ENCODE measurements around the gene A2M.

Gene A2M

GRCh38 chr12:9148926-9149325, 33.2 kb upstream of the A2M start:
- H2BK5ac ChIP-seq (ENCODE audit: low read depth, low read length, poor library complexity): no peak overlapping the region
- no peak overlapping the region for H3K14ac ChIP-seq (ENCODE audit: low read length)
- H3K36me3 ChIP-seq (ENCODE audit: control insufficient read depth in 1 of 2, insufficient read depth in 2 of 2, low read length in 2 of 2): no peaks in the 10 kb centered on the region
- H3K4me1 ChIP-seq (ENCODE audit: control insufficient read depth in 1 of 2, insufficient read depth in 2 of 2, low read length in 2 of 2): no peaks in the 10 kb centered on the region
- no peak overlapping the region for H3K4me3 ChIP-seq (ENCODE audit: low read depth, low read length)
- H3K27ac ChIP-seq (ENCODE audit: low read depth, low read length): no peak overlapping the region
- no peak overlapping the region for H3K18ac ChIP-seq (ENCODE audit: low read length)
- no peaks in the 10 kb centered on the region for H3K27me3 ChIP-seq (ENCODE audit: insufficient read depth, low read length)
- H3K79me2 ChIP-seq (ENCODE audit: control insufficient read depth, insufficient read depth, low read length, poor library complexity): no peaks in the 10 kb centered on the region
- no peak overlapping the region for H4K12ac ChIP-seq (ENCODE audit: low read depth, low read length)
- no peak for DNase-seq
- H3K4me2 ChIP-seq (ENCODE audit: low read length): no peak overlapping the region
- H3K23ac ChIP-seq (ENCODE audit: low read length): no peak overlapping the region
- no peak overlapping the region for H4K8ac ChIP-seq (ENCODE audit: low read depth, low read length)
- H3K79me1 ChIP-seq (ENCODE audit: low read length): no peaks in the 10 kb centered on the region
- H3K4ac ChIP-seq (ENCODE audit: low read depth, low read length): no peak overlapping the region
- no peak overlapping the region for H2AK5ac ChIP-seq (ENCODE audit: low read length)
- no peak overlapping the region for H4K91ac ChIP-seq (ENCODE audit: low read depth, low read length)
- H3K9me3 ChIP-seq (ENCODE audit: insufficient read depth, low read depth, low read length): peaks cover 4% of the 10 kb centered on the region
- no peak overlapping the region for H2BK12ac ChIP-seq (ENCODE audit: low read length)
- WGBS (ENCODE audit: extremely low coverage, insufficient coverage, insufficient read length): no CpG with 5 or more reads among the region's 2 CpGs
- H3K9ac ChIP-seq (ENCODE audit: low read length): no peak overlapping the region
- no peak overlapping the region for H2AFZ ChIP-seq (ENCODE audit: insufficient read depth, low read length, poor library complexity)
- H2BK120ac ChIP-seq (ENCODE audit: insufficient read depth, low read length, poor library complexity): no peak overlapping the region

GRCh38 chr12:9147461-9147860, 31.7 kb upstream of the A2M start:
- H3K4me1 ChIP-seq (ENCODE audit: control insufficient read depth in 1 of 2, insufficient read depth in 2 of 2, low read length in 2 of 2): no peaks in the 10 kb centered on the region

GRCh38 chr12:9144730-9145106, 29.0 kb upstream of the A2M start:
- no peak overlapping the region for H3K18ac ChIP-seq (ENCODE audit: low read length)

More at GRCh38 chr12:9147461-9147860, 31.7 kb upstream of the A2M start:
- Histone ChIP-seq H2BK5ac (ENCODE audit: low read depth, low read length, poor library complexity) (no peak overlapping the region), H3K14ac (ENCODE audit: low read length) (no peak overlapping the region), H2AFZ (ENCODE audit: insufficient read depth, low read length, poor library complexity) (no peak overlapping the region), H3K4me2 (ENCODE audit: low read length) (no peak overlapping the region), H3K79me2 (ENCODE audit: control insufficient read depth, insufficient read depth, low read length, poor library complexity) (no peaks in the 10 kb centered on the region), H4K8ac (ENCODE audit: low read depth, low read length) (no peak overlapping the region), H4K12ac (ENCODE audit: low read depth, low read length) (no peak overlapping the region), H2BK120ac (ENCODE audit: insufficient read depth, low read length, poor library complexity) (no peak overlapping the region), H4K91ac (ENCODE audit: low read depth, low read length) (no peak overlapping the region), H3K23ac (ENCODE audit: low read length) (no peak overlapping the region), H3K9me3 (ENCODE audit: insufficient read depth, low read depth, low read length) (peaks cover 9% of the 10 kb centered on the region), H3K18ac (ENCODE audit: low read length) (no peak overlapping the region), H2BK12ac (ENCODE audit: low read length) (no peak overlapping the region), H3K4ac (ENCODE audit: low read depth, low read length) (no peak overlapping the region), H3K4me3 (ENCODE audit: low read depth, low read length) (no peak overlapping the region), H3K36me3 (ENCODE audit: control insufficient read depth in 1 of 2, insufficient read depth in 2 of 2, low read length in 2 of 2) (no peaks in the 10 kb centered on the region), H3K79me1 (ENCODE audit: low read length) (no peaks in the 10 kb centered on the region), H3K9ac (ENCODE audit: low read length) (no peak overlapping the region), H3K27me3 (ENCODE audit: insufficient read depth, low read length) (no peaks in the 10 kb centered on the region), H3K27ac (ENCODE audit: low read depth, low read length) (no peak overlapping the region), H2AK5ac (ENCODE audit: low read length) (no peak overlapping the region)
- no peak for DNase-seq
- no CpG with 5 or more reads among the region's 2 CpGs for WGBS (ENCODE audit: extremely low coverage, insufficient coverage, insufficient read length)

GRCh38 chr12:9143929-9144729, 28.4 kb upstream of the A2M start:
- Histone ChIP-seq H3K4me2 (ENCODE audit: low read length) (no peak overlapping the region), H3K79me1 (ENCODE audit: low read length) (no peaks in the 10 kb centered on the region), H2BK12ac (ENCODE audit: low read length) (no peak overlapping the region), H2BK120ac (ENCODE audit: insufficient read depth, low read length, poor library complexity) (no peak overlapping the region), H3K18ac (ENCODE audit: low read length) (no peak overlapping the region), H3K27me3 (ENCODE audit: insufficient read depth, low read length) (no peaks in the 10 kb centered on the region), H3K9me3 (ENCODE audit: insufficient read depth, low read depth, low read length) (peaks cover 9% of the 10 kb centered on the region), H3K9ac (ENCODE audit: low read length) (no peak overlapping the region), H3K27ac (ENCODE audit: low read depth, low read length) (no peak overlapping the region), H2AFZ (ENCODE audit: insufficient read depth, low read length, poor library complexity) (no peak overlapping the region), H3K23ac (ENCODE audit: low read length) (no peak overlapping the region), H2BK5ac (ENCODE audit: low read depth, low read length, poor library complexity) (no peak overlapping the region), H4K8ac (ENCODE audit: low read depth, low read length) (no peak overlapping the region), H4K12ac (ENCODE audit: low read depth, low read length) (no peak overlapping the region), H3K4me3 (ENCODE audit: low read depth, low read length) (no peak overlapping the region), H3K4ac (ENCODE audit: low read depth, low read length) (no peak overlapping the region), H4K91ac (ENCODE audit: low read depth, low read length) (no peak overlapping the region), H3K79me2 (ENCODE audit: control insufficient read depth, insufficient read depth, low read length, poor library complexity) (no peaks in the 10 kb centered on the region), H3K4me1 (ENCODE audit: control insufficient read depth in 1 of 2, insufficient read depth in 2 of 2, low read length in 2 of 2) (no peaks in the 10 kb centered on the region), H3K14ac (ENCODE audit: low read length) (no peak overlapping the region), H2AK5ac (ENCODE audit: low read length) (no peak overlapping the region), H3K36me3 (ENCODE audit: control insufficient read depth in 1 of 2, insufficient read depth in 2 of 2, low read length in 2 of 2) (no peaks in the 10 kb centered on the region)
- no CpG with 5 or more reads among the region's 3 CpGs for WGBS (ENCODE audit: extremely low coverage, insufficient coverage, insufficient read length)
- no peak for DNase-seq

More at GRCh38 chr12:9144730-9145106, 29.0 kb upstream of the A2M start:
- no CpG with 5 or more reads among the region's 4 CpGs for WGBS (ENCODE audit: extremely low coverage, insufficient coverage, insufficient read length)
- no peak overlapping the region for H2AK5ac ChIP-seq (ENCODE audit: low read length)
- H3K9ac ChIP-seq (ENCODE audit: low read length): no peak overlapping the region
- DNase-seq: no peak
- no peaks in the 10 kb centered on the region for H3K79me1 ChIP-seq (ENCODE audit: low read length)
- H4K91ac ChIP-seq (ENCODE audit: low read depth, low read length): no peak overlapping the region
- H3K36me3 ChIP-seq (ENCODE audit: control insufficient read depth in 1 of 2, insufficient read depth in 2 of 2, low read length in 2 of 2): no peaks in the 10 kb centered on the region
- no peak overlapping the region for H3K4ac ChIP-seq (ENCODE audit: low read depth, low read length)
- no peak overlapping the region for H2AFZ ChIP-seq (ENCODE audit: insufficient read depth, low read length, poor library complexity)
- no peaks in the 10 kb centered on the region for H3K79me2 ChIP-seq (ENCODE audit: control insufficient read depth, insufficient read depth, low read length, poor library complexity)
- no peak overlapping the region for H2BK120ac ChIP-seq (ENCODE audit: insufficient read depth, low read length, poor library complexity)
- H3K9me3 ChIP-seq (ENCODE audit: insufficient read depth, low read depth, low read length): peaks cover 9% of the 10 kb centered on the region
- no peak overlapping the region for H3K4me3 ChIP-seq (ENCODE audit: low read depth, low read length)
- H2BK12ac ChIP-seq (ENCODE audit: low read length): no peak overlapping the region
- H4K8ac ChIP-seq (ENCODE audit: low read depth, low read length): no peak overlapping the region
- no peaks in the 10 kb centered on the region for H3K4me1 ChIP-seq (ENCODE audit: control insufficient read depth in 1 of 2, insufficient read depth in 2 of 2, low read length in 2 of 2)
- no peak overlapping the region for H3K14ac ChIP-seq (ENCODE audit: low read length)
- H3K23ac ChIP-seq (ENCODE audit: low read length): no peak overlapping the region
- H4K12ac ChIP-seq (ENCODE audit: low read depth, low read length): no peak overlapping the region
- no peaks in the 10 kb centered on the region for H3K27me3 ChIP-seq (ENCODE audit: insufficient read depth, low read length)
- H3K4me2 ChIP-seq (ENCODE audit: low read length): no peak overlapping the region
- no peak overlapping the region for H2BK5ac ChIP-seq (ENCODE audit: low read depth, low read length, poor library complexity)
- no peak overlapping the region for H3K27ac ChIP-seq (ENCODE audit: low read depth, low read length)
